ENCODE measurements around the gene RC3H1.
A peak's percentile ranks its signal among the peaks of the same experiment; 100 is the strongest.

RC3H1 gene

DNA sequence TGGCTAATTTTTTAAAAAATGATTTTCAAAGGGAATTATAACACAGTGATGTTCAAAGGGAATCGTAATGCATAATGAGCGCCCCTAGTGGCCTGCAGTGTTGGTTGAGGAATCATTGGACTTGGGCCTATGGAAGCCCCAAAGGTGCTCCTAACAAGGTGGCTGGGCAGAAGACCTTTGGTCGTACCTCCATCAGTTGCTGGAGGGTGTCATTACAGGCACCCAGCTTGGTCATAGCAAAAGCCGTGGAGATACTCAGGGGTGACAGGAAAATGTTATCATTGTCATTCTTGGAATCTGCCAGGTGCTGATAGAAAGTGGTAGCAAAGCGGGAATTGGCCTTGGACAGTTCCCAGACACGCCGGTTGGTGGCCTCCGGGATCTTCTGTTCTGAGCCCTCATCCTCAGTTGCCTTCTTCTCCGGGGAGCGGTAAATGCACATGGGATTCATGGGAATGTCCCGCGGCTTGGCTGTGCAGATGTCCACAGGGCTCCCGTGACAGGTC is 107.7 kb downstream of the RC3H1 start:
- no peak overlapping the region for H3K4me3 ChIP-seq (ENCODE audit: low read depth, low read length)
- peak; percentile 56 for DNase-seq (ENCODE audit: low read depth)
- peak; percentile 74 for TF ChIP-seq CTCF (conservative IDR thresholded peaks at IDR 0.05; ENCODE audit: low read depth, low read length)

- DNase-seq (ENCODE audit: low read depth) = no peak
- no peak for TF ChIP-seq CTCF (conservative IDR thresholded peaks at IDR 0.05; ENCODE audit: low read depth, low read length)
- no peak overlapping the region for H3K4me3 ChIP-seq (ENCODE audit: low read depth, low read length)
Observed at GRCh38 chr1:173913111-173913510, 109.0 kb downstream of the RC3H1 start.

- no peak for TF ChIP-seq CTCF (conservative IDR thresholded peaks at IDR 0.05; ENCODE audit: low read depth, low read length)
- no peak overlapping the region for H3K4me3 ChIP-seq (ENCODE audit: low read depth, low read length)
- DNase-seq (ENCODE audit: low read depth) = no peak
Observed at GRCh38 chr1:173903827-173904531, 118.2 kb downstream of the RC3H1 start.

GRCh38 chr1:173900992-173901391 is 121.2 kb downstream of the RC3H1 start:
- H3K4me3 ChIP-seq (ENCODE audit: low read depth, low read length) = no peak overlapping the region
- TF ChIP-seq CTCF (conservative IDR thresholded peaks at IDR 0.05; ENCODE audit: low read depth, low read length) = no peak
- no peak for DNase-seq (ENCODE audit: low read depth)

DNA sequence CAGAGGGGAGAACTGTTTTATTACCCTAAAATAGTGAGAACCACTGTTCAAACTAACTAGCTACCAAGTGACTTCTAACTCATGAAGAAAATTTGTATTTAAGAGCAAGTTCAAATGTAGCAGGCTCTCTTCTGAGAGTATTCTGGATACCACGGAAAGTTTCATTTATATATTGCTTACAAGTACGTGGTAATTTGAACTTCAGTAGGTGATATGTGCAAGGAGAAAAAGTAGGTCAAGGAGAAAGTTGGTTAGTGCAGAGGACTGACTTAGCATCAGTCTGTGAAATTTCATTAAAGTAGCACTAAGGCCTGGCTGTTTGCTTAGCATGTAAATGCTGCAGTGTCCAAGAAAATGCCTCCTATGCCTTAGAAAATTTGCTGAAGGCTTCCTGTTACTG is 121.7 kb downstream of the RC3H1 start:
- H3K4me3 ChIP-seq (ENCODE audit: low read depth, low read length) = no peak overlapping the region
- no peak for DNase-seq (ENCODE audit: low read depth)
- TF ChIP-seq CTCF (conservative IDR thresholded peaks at IDR 0.05; ENCODE audit: low read depth, low read length) = no peak

DNA sequence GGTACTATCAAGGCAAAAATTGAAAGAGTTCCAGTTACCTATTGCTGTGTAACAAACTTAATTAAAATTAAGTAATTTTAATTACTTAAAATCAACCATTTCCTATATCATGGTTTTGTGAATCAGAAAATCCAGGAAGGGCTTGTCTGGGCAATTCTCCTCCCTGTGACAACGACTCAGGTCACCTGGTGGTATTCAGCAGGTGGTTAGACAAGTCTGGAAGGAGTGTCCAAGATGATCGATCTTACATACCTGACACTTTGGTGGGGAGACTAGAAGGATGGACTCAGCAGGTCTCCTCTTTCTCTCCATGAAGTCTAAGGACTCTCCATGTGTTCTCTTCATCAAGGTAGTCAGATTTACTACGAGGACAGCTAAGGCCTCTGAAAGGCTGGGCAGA is 128.0 kb downstream of the RC3H1 start:
- DNase-seq (ENCODE audit: low read depth) = no peak
- H3K4me3 ChIP-seq (ENCODE audit: low read depth, low read length) = no peak overlapping the region
- no peak for TF ChIP-seq CTCF (conservative IDR thresholded peaks at IDR 0.05; ENCODE audit: low read depth, low read length)

GRCh38 chr1:173893611-173894010 is 128.5 kb downstream of the RC3H1 start:
- H3K4me3 ChIP-seq (ENCODE audit: low read depth, low read length) = no peak overlapping the region
- TF ChIP-seq CTCF (conservative IDR thresholded peaks at IDR 0.05; ENCODE audit: low read depth, low read length) = no peak
- no peak for DNase-seq (ENCODE audit: low read depth)
